Jurkat, Clone E6-1 (cell line): ENCODE data around the gene SLX1A.
"Not testable (repeated sequence)": the region's sequence is repeated elsewhere in the genome, so short reads cannot be mapped to it uniquely, and the experiment has no call there.

Source experiments
- DNase-seq: peaks from one replicate; pipeline ENCODE4 v3.0.0-alpha.2; 2011; ENCODE audit warnings: low read depth, low spot score
- H3K4me3 ChIP-seq: 2 replicates; pipeline ENCODE4 v1.5.1; 2011; ENCODE audit warnings: mild to moderate bottlenecking, low read length, control low read depth, moderate library complexity

SLX1A gene

GRCh38 chr16:30207063-30207704, 13.5 kb downstream of the SLX1A start:
- not testable (repeated sequence) for H3K4me3 ChIP-seq, DNase-seq

GRCh38 chr16:30209032-30209431, 15.4 kb downstream of the SLX1A start:
- H3K4me3 ChIP-seq, DNase-seq: not testable (repeated sequence)

GRCh38 chr16:30211414-30211813, 17.7 kb downstream of the SLX1A start:
- not testable (repeated sequence) for DNase-seq, H3K4me3 ChIP-seq

GRCh38 chr16:30217082-30217481, 23.4 kb downstream of the SLX1A start:
- not testable (repeated sequence) for DNase-seq, H3K4me3 ChIP-seq
